Parathyroid adenoma (tissue), 2 donors: ENCODE results near the gene FAM20B.
A peak's percentile ranks its signal among the peaks of the same experiment; 100 is the strongest.

Source experiments
- H2AFZ ChIP-seq: fragments of 300-600 bp; sonication (generic); one replicate; pipeline ENCODE4 v1.7.0; 2017; ENCODE audit warnings: antibody characterized with exemption, mild to moderate bottlenecking
- H3K27ac ChIP-seq: fragments of 300-600 bp; sonication (generic); one replicate; pipeline ENCODE4 v1.7.0; 2017
- H3K27me3 ChIP-seq: fragments of 300-600 bp; sonication (generic); one replicate; pipeline ENCODE4 v1.7.0; 2017; ENCODE audit warnings: low read length; ENCODE audit not compliant: control insufficient read depth, insufficient read depth
- H3K36me3 ChIP-seq: fragments of 300-600 bp; sonication (generic); one replicate; pipeline ENCODE4 v1.7.0; 2017; ENCODE audit warnings: low read length; ENCODE audit not compliant: control insufficient read depth, insufficient read depth
- H3K4me1 ChIP-seq: fragments of 300-600 bp; sonication (generic); one replicate; pipeline ENCODE4 v1.7.0; 2017; ENCODE audit warnings: control low read depth
- H3K4me2 ChIP-seq: fragments of 300-600 bp; sonication (generic); one replicate; pipeline ENCODE4 v1.7.0; 2017; ENCODE audit warnings: low read length
- H3K4me3 ChIP-seq: fragments of 300-600 bp; sonication (generic); one replicate; pipeline ENCODE4 v1.7.0; 2017; ENCODE audit warnings: low read depth, low read length
- H3K79me2 ChIP-seq: fragments of 300-600 bp; sonication (generic); one replicate; pipeline ENCODE4 v1.7.0; 2017; ENCODE audit warnings: control low read depth
- H3K9ac ChIP-seq: fragments of 300-600 bp; sonication (generic); one replicate; pipeline ENCODE4 v1.7.0; 2017; ENCODE audit warnings: mild to moderate bottlenecking
- H3K9me3 ChIP-seq: fragments of 300-600 bp; sonication (generic); one replicate; pipeline ENCODE4 v1.7.0; 2017; ENCODE audit warnings: low read length; ENCODE audit not compliant: control insufficient read depth
- TF ChIP-seq, protein P1 (sequence below): fragments of 300-600 bp; sonication (generic); IDR thresholded peaks from one replicate; pipeline ENCODE4 v1.7.0; 2017; ENCODE audit warnings: antibody characterized with exemption, mild to moderate bottlenecking
- donor health status: primary hyperparathyroidism.

The FAM20B gene

DNA sequence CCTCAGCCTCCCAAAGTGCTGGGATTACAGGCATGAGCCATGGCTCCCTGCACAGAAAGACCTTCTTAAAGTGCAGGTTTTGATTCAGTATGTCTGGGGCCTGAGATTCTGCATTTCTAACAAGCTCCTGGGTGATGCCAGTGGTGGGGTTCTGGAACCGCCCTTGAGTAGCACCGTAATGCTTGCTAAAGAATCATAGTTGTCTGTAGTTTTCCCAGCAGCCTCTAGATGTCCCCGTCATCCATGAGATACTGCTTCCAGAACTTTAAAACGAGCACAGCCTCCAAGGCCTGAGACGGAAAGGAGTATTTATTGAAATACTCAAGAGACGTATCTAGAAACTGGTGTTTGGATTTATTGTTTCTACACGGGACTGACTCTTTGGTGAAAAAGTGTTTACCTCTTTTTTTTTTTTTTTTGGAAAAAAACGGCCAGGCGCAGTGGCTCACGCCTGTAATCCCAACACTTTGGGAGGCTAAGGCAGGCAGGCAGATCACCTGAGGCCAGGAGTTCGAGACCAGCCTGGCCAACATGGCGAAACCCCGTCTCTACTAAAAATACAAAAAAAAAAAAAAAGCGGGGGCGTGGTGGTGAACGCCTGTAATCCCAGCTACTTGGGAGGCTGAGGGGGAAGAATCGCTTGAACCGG is 53.5 kb downstream of the FAM20B start:
- H3K27me3 ChIP-seq = no peaks in the 10 kb centered on the region
- no peak overlapping the region for H3K27ac ChIP-seq
- TF ChIP-seq, protein P1, sequence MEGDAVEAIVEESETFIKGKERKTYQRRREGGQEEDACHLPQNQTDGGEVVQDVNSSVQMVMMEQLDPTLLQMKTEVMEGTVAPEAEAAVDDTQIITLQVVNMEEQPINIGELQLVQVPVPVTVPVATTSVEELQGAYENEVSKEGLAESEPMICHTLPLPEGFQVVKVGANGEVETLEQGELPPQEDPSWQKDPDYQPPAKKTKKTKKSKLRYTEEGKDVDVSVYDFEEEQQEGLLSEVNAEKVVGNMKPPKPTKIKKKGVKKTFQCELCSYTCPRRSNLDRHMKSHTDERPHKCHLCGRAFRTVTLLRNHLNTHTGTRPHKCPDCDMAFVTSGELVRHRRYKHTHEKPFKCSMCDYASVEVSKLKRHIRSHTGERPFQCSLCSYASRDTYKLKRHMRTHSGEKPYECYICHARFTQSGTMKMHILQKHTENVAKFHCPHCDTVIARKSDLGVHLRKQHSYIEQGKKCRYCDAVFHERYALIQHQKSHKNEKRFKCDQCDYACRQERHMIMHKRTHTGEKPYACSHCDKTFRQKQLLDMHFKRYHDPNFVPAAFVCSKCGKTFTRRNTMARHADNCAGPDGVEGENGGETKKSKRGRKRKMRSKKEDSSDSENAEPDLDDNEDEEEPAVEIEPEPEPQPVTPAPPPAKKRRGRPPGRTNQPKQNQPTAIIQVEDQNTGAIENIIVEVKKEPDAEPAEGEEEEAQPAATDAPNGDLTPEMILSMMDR = peak; percentile 44
- H3K4me2 ChIP-seq = no peak overlapping the region
- H3K9ac ChIP-seq = no peak overlapping the region
- H3K4me1 ChIP-seq = no peaks in the 10 kb centered on the region
- peaks cover 5% of the 10 kb centered on the region for H3K79me2 ChIP-seq
- no peak overlapping the region for H3K4me3 ChIP-seq
- H3K9me3 ChIP-seq = no peaks in the 10 kb centered on the region
- H2AFZ ChIP-seq = no peak overlapping the region
- no peaks in the 10 kb centered on the region for H3K36me3 ChIP-seq

DNA sequence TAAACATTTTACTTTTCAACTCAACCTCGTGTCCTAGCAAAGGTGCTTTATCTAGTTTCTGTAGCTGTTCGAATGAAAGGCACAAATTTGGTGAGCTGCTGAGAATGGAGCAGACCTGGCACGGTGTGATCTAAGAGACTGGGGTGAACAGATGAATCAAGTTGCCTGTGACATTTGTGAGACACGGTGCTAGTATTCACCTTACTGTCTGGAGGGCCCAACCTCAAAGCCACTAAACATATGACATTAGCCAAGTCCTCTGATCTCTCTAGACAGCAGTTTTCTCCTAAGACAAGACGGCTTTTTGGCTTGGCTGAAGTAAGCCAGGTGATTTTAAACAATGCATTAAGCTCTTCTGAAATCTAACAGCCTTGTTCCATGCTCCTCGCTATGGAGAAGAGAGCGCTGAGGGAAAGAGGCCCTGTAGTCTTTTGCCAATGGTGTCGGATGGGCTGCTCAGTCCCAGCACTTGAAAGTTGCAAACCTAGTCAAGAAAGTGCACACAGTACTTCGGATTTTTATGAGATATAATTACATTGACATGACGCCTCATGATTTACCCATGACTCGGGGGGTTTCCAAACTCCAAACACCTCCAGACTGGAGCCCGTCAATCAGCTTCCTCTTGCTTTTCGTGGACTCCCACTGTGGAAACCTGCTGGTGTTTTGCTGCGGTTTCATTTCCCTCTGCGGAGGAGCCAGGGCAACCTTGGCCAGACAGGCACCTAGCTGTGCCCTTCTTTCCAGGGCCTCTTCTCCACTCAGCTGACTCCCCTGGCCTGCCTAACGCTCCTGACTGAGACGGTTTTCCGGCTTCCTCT is 55.4 kb downstream of the FAM20B start:
- Histone ChIP-seq H3K4me2 (peak overlapping the region; percentile 82), H2AFZ (peak overlapping the region; percentile 92)

DNA sequence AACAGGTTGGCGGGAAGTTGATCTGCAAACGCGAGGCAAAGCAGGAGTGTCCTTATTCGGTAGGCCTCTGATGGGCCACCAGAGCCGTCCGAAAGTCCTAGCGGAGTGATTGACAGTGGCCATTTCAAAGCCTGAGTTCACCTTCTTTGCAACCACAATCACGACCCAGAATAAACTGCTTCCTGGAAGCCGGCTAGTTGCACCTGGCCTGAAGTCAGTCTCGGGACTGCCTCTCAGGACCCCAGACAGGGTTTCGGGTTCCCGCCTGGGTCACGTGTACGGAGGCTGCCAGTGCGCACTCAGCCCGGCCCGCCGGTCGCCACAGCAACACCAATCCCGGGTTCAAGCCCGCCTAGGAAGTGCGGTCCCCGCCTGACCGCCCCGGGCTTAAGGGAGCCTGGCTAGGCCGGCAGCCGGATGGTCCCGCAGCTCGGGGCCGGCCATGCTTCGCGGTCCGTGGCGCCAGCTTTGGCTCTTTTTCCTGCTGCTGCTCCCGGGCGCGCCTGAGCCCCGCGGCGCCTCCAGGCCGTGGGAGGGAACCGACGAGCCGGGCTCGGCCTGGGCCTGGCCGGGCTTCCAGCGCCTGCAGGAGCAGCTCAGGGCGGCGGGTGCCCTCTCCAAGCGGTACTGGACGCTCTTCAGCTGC is 56.1 kb downstream of the FAM20B start, which contains the start of gene TOR3A:
TOR3A (plus strand) TSS at position 384 of the 646 bp plus-strand sequence; CDS start at position 443, 59 bp downstream.
- Histone ChIP-seq H3K4me3 (peak within 1 kb of the TSS; percentile 69), H3K9ac (peak within 1 kb of the TSS; percentile 80), H2AFZ (peak within 1 kb of the TSS; percentile 92), H3K27ac (peak within 1 kb of the TSS; percentile 78), H3K9me3 (no peaks in the 10 kb centered on the region), H3K27me3 (no peaks in the 10 kb centered on the region), H3K4me2 (peak within 1 kb of the TSS; percentile 82), H3K4me1 (no peaks in the 10 kb centered on the region), H3K79me2 (peaks cover 5% of the 10 kb centered on the region), H3K36me3 (no peaks in the 10 kb centered on the region)
- TF ChIP-seq, protein P1 = no peak

More for the DNA sequence above, 55.4 kb downstream of the FAM20B start:
- Histone ChIP-seq H3K4me1 (no peaks in the 10 kb centered on the region), H3K4me3 (peak overlapping the region; percentile 69), H3K79me2 (peaks cover 5% of the 10 kb centered on the region), H3K9ac (peak overlapping the region; percentile 3), H3K27me3 (no peaks in the 10 kb centered on the region), H3K9me3 (no peaks in the 10 kb centered on the region), H3K27ac (peak overlapping the region; percentile 78), H3K36me3 (no peaks in the 10 kb centered on the region)
- TF ChIP-seq, protein P1 = no peak

DNA sequence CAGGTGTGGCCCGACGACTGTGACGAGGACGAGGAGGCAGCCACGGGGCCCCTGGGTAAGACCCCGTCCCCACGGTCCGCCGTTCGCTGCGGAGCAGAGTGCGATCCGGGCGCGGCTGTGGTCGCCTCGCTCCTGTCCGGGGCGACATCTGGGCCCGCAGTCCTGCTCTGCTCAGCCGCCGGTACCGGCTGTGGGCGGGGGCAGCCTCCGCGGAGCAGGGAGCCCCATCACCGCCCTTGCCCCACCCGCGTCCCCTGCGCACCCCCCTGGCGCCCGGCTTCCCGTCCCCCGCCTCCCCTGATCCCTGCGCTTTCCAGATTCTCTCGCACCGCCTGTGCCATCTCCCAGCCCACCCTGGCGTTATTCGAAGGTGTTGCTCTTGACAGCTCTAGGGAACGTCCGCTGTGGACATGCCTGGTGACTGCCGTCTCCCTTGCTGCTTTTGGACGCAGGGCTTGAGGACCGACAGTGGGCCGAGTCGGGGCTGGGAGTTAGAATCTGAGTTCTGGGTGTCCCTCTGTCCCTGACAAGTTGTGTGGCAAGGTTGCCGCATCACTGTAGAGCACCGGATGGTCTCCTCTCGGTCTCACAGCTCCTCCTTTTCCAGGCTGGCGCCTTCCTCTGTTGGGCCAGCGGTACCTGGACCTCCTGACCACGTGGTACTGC is 56.8 kb downstream of the FAM20B start:
- H3K9me3 ChIP-seq = no peaks in the 10 kb centered on the region
- H3K36me3 ChIP-seq = no peaks in the 10 kb centered on the region
- peak overlapping the region; percentile 82 for H3K4me2 ChIP-seq
- peak overlapping the region; percentile 78 for H3K27ac ChIP-seq
- H3K79me2 ChIP-seq = peaks cover 5% of the 10 kb centered on the region
- peak overlapping the region; percentile 92 for H2AFZ ChIP-seq
- H3K9ac ChIP-seq = peak overlapping the region; percentile 80
- H3K27me3 ChIP-seq = no peaks in the 10 kb centered on the region
- H3K4me3 ChIP-seq = peak overlapping the region; percentile 69
- no peaks in the 10 kb centered on the region for H3K4me1 ChIP-seq
- TF ChIP-seq, protein P1 = no peak
